H1 (cell line): ENCODE measurements around the gene FOXI1. TPM values are rescaled to one million over a fixed set of nuclear protein-coding genes. Genes with fewer than 3 reads are reported as not detected.

Experiments used
- EGR1 ChIP-seq: IDR thresholded peaks from 2 replicates; pipeline ENCODE4 v1.6.1; 2011; ENCODE audit warnings: low read depth, low read length, borderline replicate concordance
- RAD21 ChIP-seq, 2 experiments: IDR thresholded peaks in 1 of 2; conservative IDR thresholded peaks in 1 of 2; 2 replicates each; pipeline ENCODE4 v1.6.1; 2011; ENCODE audit warnings: low read depth in 2 of 2, low read length in 2 of 2, improper control_type of control experiment in 1 of 2, inconsistent platforms in 1 of 2, mild to moderate bottlenecking in 1 of 2, moderate library complexity in 1 of 2
- TCF12 ChIP-seq: IDR thresholded peaks from 2 replicates; pipeline ENCODE4 v1.6.1; 2011; ENCODE audit warnings: low read depth, mild to moderate bottlenecking, low read length
- polyA plus RNA-seq, 7 experiments: library from polyadenylated mRNA; depleted of rRNA in 3 of 7; stranded (reverse) in 5 of 7; unstranded in 2 of 7; fragments of >200 nt in 5 of 7; fragments of 200-250 nt in 2 of 7; gene quantifications; 1 replicate in 5 of 7; 2 replicates in 1 of 7; 4 replicates in 1 of 7; pipeline versions ENCODE4 v1.2.1 to v1.2.3, GENCODE V29; 2011 to 2013; ENCODE audit warnings: missing spikeins in 2 of 7, mixed read lengths in 2 of 7
- total RNA-seq: library from RNA; stranded (reverse); fragmentation: NEBNext Ultra II Directional; extraction: Animal tissue kit (Norgen Biotek cat#: 25700); gene quantifications from 2 replicates; pipeline ENCODE4 v1.2.1, GENCODE V29; 2021
- TF ChIP-seq, protein P1 (sequence below): IDR thresholded peaks from 2 replicates; pipeline ENCODE4 v1.6.1; 2012; ENCODE audit warnings: inconsistent platforms

FOXI1 gene
- total and polyA plus RNA-seq, 2 of the 8 experiments (the other 6 are each of a cell fraction or from before 2014, with no cell fraction given) = not detected

DNA sequence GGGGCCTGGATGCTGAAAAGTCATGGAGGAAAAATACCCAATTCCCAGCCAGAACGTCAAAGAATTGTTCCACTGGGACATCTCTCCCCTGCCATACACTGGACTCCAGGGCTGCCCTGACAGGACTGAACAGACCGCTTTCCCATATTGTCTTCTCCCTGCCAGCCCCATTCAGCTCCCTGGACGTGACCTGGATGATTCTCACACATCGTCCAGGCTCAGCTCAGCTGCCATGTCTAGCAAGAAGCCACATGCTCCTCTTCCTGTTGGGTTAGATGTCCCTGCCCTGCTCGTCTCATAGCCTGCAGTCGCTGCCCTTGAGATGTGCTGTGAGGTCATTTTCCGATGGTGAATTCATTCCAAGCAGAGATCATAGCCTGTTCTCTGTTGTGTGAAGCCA lies 37.4 kb downstream of the FOXI1 start (continued):
- no peak for TF ChIP-seq RAD21 (IDR thresholded peaks at IDR 0.05 in 1 of 2, conservative IDR thresholded peaks at IDR 0.05 in 1 of 2; ENCODE audit: low read depth in 2 of 2, low read length in 2 of 2)
- TF ChIP-seq, protein P1, sequence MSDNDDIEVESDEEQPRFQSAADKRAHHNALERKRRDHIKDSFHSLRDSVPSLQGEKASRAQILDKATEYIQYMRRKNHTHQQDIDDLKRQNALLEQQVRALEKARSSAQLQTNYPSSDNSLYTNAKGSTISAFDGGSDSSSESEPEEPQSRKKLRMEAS = no peak
- no peak for TF ChIP-seq EGR1
- TF ChIP-seq TCF12 = no peak
